ENCODE results near the gene PIAS1.

PIAS1 gene

DNA sequence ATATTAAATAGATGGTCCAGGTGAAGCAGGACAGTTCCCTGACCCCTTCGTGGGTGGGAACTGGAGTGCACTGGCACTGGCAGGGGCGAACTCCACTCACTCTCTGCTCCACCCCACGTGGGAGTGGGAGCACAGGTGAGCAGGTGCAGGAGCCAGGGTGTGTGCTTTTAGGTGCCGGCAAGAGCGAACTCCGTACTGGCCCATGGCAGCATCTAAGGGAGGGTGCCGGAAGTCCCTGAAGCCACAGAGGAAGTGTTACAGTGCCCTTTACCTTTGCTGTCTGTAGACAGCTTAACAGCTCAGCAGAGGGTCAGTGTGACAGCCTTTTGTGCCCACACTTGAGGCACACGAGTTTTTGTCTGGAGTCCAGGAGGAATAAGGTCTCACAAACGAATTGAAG is 26.7 kb upstream of the PIAS1 start:
- Histone ChIP-seq H3K9ac (ENCODE audit: low read length) (no peak overlapping the region), H3K9me3 (ENCODE audit: insufficient read depth, low read length) (no peaks in the 10 kb centered on the region), H3K9me2 (replicated peaks; ENCODE audit: insufficient read depth, low read length) (no peaks in the 10 kb centered on the region), H3K27ac (ENCODE audit: low read depth, low read length) (no peak overlapping the region), H4K20me1 (ENCODE audit: low read depth, low read length) (no peaks in the 10 kb centered on the region), H3F3A (ENCODE audit: insufficient read depth) (no peaks in the 10 kb centered on the region), H3K4me3 (ENCODE audit: insufficient read depth, low read length, poor library complexity, severe bottlenecking) (no peak overlapping the region), H3K27me3 (ENCODE audit: low read length) (no peaks in the 10 kb centered on the region), H3K36me3 (ENCODE audit: low read length) (no peaks in the 10 kb centered on the region), H3K79me2 (ENCODE audit: insufficient read depth, low read length) (no peaks in the 10 kb centered on the region), H2AFZ (ENCODE audit: low read depth, low read length, severe bottlenecking) (peak overlapping the region; percentile 78), H3K4me2 (ENCODE audit: low read depth, low read length, poor library complexity, severe bottlenecking) (peak overlapping the region; percentile 26)
- TF ChIP-seq EZH2phosphoT487 (conservative IDR thresholded peaks at IDR 0.05; ENCODE audit: low read length) = no peak
- TF ChIP-seq, protein P1, sequence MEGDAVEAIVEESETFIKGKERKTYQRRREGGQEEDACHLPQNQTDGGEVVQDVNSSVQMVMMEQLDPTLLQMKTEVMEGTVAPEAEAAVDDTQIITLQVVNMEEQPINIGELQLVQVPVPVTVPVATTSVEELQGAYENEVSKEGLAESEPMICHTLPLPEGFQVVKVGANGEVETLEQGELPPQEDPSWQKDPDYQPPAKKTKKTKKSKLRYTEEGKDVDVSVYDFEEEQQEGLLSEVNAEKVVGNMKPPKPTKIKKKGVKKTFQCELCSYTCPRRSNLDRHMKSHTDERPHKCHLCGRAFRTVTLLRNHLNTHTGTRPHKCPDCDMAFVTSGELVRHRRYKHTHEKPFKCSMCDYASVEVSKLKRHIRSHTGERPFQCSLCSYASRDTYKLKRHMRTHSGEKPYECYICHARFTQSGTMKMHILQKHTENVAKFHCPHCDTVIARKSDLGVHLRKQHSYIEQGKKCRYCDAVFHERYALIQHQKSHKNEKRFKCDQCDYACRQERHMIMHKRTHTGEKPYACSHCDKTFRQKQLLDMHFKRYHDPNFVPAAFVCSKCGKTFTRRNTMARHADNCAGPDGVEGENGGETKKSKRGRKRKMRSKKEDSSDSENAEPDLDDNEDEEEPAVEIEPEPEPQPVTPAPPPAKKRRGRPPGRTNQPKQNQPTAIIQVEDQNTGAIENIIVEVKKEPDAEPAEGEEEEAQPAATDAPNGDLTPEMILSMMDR (IDR thresholded peaks at IDR 0.05; ENCODE audit: insufficient read depth, low read length, poor library complexity, severe bottlenecking) = no peak

DNA sequence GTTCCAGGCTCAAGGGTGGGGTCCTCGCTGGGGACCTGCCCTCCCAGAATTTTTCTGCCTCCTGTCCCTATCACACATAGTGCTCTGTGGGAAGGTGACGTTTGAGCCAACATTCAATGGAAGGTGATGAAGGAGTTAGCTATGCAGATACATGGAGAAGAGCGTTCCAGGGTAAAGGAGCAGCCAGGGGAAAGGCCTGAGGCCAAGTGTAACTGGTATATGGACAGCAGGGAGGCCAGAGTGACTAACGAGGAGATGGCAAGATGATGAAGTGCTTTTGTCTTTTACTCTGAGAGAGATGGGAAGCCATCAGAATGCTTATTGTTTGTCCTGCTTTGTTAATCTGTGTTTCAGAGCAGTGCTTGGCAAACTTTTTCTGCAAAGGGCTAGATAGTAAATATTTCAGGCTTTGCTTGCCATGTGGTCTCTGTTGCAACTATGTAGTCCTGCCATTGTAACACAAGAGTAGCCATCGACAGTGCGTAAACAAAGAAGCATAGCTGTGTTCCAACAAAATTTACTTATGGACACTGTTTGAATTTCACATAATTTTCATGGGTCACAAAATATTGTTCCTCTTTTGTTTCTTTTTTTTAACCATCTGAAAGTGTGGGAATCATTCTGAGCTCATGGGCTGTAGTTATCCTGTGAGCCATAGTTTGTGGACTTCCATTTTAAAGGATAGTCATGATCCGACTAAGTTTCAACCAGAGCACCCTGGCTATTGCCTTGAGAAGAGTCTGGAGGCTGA is 25.8 kb upstream of the PIAS1 start:
- H2AFZ ChIP-seq (ENCODE audit: low read depth, low read length, severe bottlenecking) = no peak overlapping the region
- no peaks in the 10 kb centered on the region for H3K9me3 ChIP-seq (ENCODE audit: insufficient read depth, low read length)
- H3K9me2 ChIP-seq (replicated peaks; ENCODE audit: insufficient read depth, low read length) = no peaks in the 10 kb centered on the region
- no peak overlapping the region for H3K27ac ChIP-seq (ENCODE audit: low read depth, low read length)
- no peaks in the 10 kb centered on the region for H3K36me3 ChIP-seq (ENCODE audit: low read length)
- H3K4me2 ChIP-seq (ENCODE audit: low read depth, low read length, poor library complexity, severe bottlenecking) = no peak overlapping the region
- H3K9ac ChIP-seq (ENCODE audit: low read length) = no peak overlapping the region
- H4K20me1 ChIP-seq (ENCODE audit: low read depth, low read length) = no peaks in the 10 kb centered on the region
- H3F3A ChIP-seq (ENCODE audit: insufficient read depth) = no peaks in the 10 kb centered on the region
- no peaks in the 10 kb centered on the region for H3K79me2 ChIP-seq (ENCODE audit: insufficient read depth, low read length)
- no peak overlapping the region for H3K4me3 ChIP-seq (ENCODE audit: insufficient read depth, low read length, poor library complexity, severe bottlenecking)
- H3K27me3 ChIP-seq (ENCODE audit: low read length) = no peaks in the 10 kb centered on the region; the same call in 1 of the 2 replicates
- TF ChIP-seq EZH2phosphoT487 (conservative IDR thresholded peaks at IDR 0.05; ENCODE audit: low read length) = no peak
- TF ChIP-seq, protein P1 (IDR thresholded peaks at IDR 0.05; ENCODE audit: insufficient read depth, low read length, poor library complexity, severe bottlenecking) = no peak

DNA sequence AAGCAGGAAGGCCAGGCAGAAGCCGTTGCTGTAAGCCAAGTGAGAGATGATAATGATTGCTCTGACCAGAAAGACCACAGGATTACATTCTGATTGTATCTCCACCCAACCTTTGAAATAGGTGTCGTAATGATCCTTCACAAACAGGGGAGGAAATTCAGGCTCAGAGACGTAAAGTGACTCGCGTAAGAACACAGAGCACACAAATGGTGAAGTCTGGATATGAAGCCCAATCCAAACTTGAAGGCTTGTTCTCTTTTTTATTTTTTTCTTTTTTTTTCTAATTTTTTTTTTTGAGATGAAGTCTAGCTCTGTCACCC is 25.3 kb upstream of the PIAS1 start:
- Histone ChIP-seq H3K4me3 (ENCODE audit: insufficient read depth, low read length, poor library complexity, severe bottlenecking) (no peak overlapping the region), H3K9me3 (ENCODE audit: insufficient read depth, low read length) (no peaks in the 10 kb centered on the region), H3K27me3 (ENCODE audit: low read length) (no peaks in the 10 kb centered on the region; the same call in 1 of the 2 replicates), H3K36me3 (ENCODE audit: low read length) (no peaks in the 10 kb centered on the region), H3K9ac (ENCODE audit: low read length) (no peak overlapping the region), H3K27ac (ENCODE audit: low read depth, low read length) (no peak overlapping the region), H3F3A (ENCODE audit: insufficient read depth) (no peaks in the 10 kb centered on the region), H2AFZ (ENCODE audit: low read depth, low read length, severe bottlenecking) (no peak overlapping the region), H4K20me1 (ENCODE audit: low read depth, low read length) (no peaks in the 10 kb centered on the region), H3K4me2 (ENCODE audit: low read depth, low read length, poor library complexity, severe bottlenecking) (no peak overlapping the region), H3K79me2 (ENCODE audit: insufficient read depth, low read length) (no peaks in the 10 kb centered on the region), H3K9me2 (replicated peaks; ENCODE audit: insufficient read depth, low read length) (no peaks in the 10 kb centered on the region)
- TF ChIP-seq EZH2phosphoT487 (conservative IDR thresholded peaks at IDR 0.05; ENCODE audit: low read length) = no peak
- TF ChIP-seq, protein P1 (IDR thresholded peaks at IDR 0.05; ENCODE audit: insufficient read depth, low read length, poor library complexity, severe bottlenecking) = no peak

Data from SU-DHL-6 (cell line).